Right lobe of liver (tissue), 4 donors: ENCODE results near the gene TRIM45.

Experiments
- POLR2A ChIP-seq: fragments of 450-650 bp; IDR thresholded peaks from one replicate; pipeline ENCODE4 v1.6.1; 2017; ENCODE audit warnings: antibody characterized with exemption, mild to moderate bottlenecking
- TF ChIP-seq, protein P1 (sequence below), 4 donors: fragments of 200-600 bp in 3 of 4; fragments of 450-650 bp in 1 of 4; IDR thresholded peaks; one replicate each; pipeline versions ENCODE4 v1.5.1 to v1.8.0; 2016 to 2022; ENCODE audit warnings: antibody characterized with exemption in 4 of 4, mild to moderate bottlenecking in 2 of 4
- donor health status: DM: no; HTN: no; CAD: no.
- donor health status: DM: no; HTN: no; CAD: no.
- donor health status: DM: no; HTN: yes; CAD: no.

- no peak for TF ChIP-seq POLR2A
- TF ChIP-seq, protein P1, sequence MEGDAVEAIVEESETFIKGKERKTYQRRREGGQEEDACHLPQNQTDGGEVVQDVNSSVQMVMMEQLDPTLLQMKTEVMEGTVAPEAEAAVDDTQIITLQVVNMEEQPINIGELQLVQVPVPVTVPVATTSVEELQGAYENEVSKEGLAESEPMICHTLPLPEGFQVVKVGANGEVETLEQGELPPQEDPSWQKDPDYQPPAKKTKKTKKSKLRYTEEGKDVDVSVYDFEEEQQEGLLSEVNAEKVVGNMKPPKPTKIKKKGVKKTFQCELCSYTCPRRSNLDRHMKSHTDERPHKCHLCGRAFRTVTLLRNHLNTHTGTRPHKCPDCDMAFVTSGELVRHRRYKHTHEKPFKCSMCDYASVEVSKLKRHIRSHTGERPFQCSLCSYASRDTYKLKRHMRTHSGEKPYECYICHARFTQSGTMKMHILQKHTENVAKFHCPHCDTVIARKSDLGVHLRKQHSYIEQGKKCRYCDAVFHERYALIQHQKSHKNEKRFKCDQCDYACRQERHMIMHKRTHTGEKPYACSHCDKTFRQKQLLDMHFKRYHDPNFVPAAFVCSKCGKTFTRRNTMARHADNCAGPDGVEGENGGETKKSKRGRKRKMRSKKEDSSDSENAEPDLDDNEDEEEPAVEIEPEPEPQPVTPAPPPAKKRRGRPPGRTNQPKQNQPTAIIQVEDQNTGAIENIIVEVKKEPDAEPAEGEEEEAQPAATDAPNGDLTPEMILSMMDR (IDR thresholded peaks at IDR 0.05): no peak
Measured at GRCh38 chr1:117093870-117094621, 27.5 kb downstream of the TRIM45 start.
